ENCODE results near the gene UBXN1.
"Not testable (repeated sequence)": the region's sequence is repeated elsewhere in the genome, so short reads cannot be mapped to it uniquely, and the experiment has no call there.

UBXN1 gene

GRCh38 chr11:62708392-62708791 lies 29.5 kb upstream of the UBXN1 start:
- DNase-seq (ENCODE audit: low spot score), result no peak

- DNase-seq (ENCODE audit: low spot score), result no peak
Measured at GRCh38 chr11:62707277-62707861, 28.5 kb upstream of the UBXN1 start, which contains the start of the genes BSCL2 and GNG3. TSS of gene BSCL2 (minus strand) at chr11:62707424. CDS start at chr11:62707195, 229 bp downstream. TSS of gene GNG3 (plus strand) at chr11:62707676. CDS start at chr11:62708296, 620 bp downstream.

GRCh38 chr11:62706850-62707247 lies 28.0 kb upstream of the UBXN1 start:
- no peak for DNase-seq (ENCODE audit: low spot score)

GRCh38 chr11:62705880-62706849 lies 27.3 kb upstream of the UBXN1 start:
- DNase-seq (ENCODE audit: low spot score), result peak; percentile 94

GRCh38 chr11:62705413-62705812 lies 26.5 kb upstream of the UBXN1 start:
- no peak for DNase-seq (ENCODE audit: low spot score)

GRCh38 chr11:62703921-62704320 lies 25.0 kb upstream of the UBXN1 start:
- DNase-seq (ENCODE audit: low spot score), result not testable (repeated sequence)

- no peak for DNase-seq (ENCODE audit: low spot score)
Measured at GRCh38 chr11:62702246-62702645, 23.4 kb upstream of the UBXN1 start.

- peak; percentile 81 for DNase-seq (ENCODE audit: low spot score)
Measured at GRCh38 chr11:62694455-62695167, 15.7 kb upstream of the UBXN1 start.

GRCh38 chr11:62693624-62694023 lies 14.8 kb upstream of the UBXN1 start:
- DNase-seq (ENCODE audit: low spot score), result not testable (repeated sequence)

- DNase-seq (ENCODE audit: low spot score), result no peak
Measured at GRCh38 chr11:62689421-62690183, 10.7 kb upstream of the UBXN1 start, which contains the start of gene LRRN4CL. TSS of gene LRRN4CL (minus strand) at chr11:62689530. CDS start at chr11:62688508, 1,022 bp downstream.

GRCh38 chr11:62688491-62688890 lies 9.6 kb upstream of the UBXN1 start:
- DNase-seq (ENCODE audit: low spot score), result no peak

GRCh38 chr11:62687508-62688396 lies 8.9 kb upstream of the UBXN1 start:
- no peak for DNase-seq (ENCODE audit: low spot score)

- no peak for DNase-seq (ENCODE audit: low spot score)
Measured at GRCh38 chr11:62682518-62682917, 3.6 kb upstream of the UBXN1 start.

- DNase-seq (ENCODE audit: low spot score), result peak; percentile 51
Measured at GRCh38 chr11:62680825-62681240, 2.0 kb upstream of the UBXN1 start.

- no peak for DNase-seq (ENCODE audit: low spot score)
Measured at GRCh38 chr11:62678433-62678769, 472 bp downstream of the UBXN1 start.

- DNase-seq (ENCODE audit: low spot score), result no peak
Measured at GRCh38 chr11:62677714-62678113, 1.2 kb downstream of the UBXN1 start.

- DNase-seq (ENCODE audit: low spot score), result no peak
Measured at GRCh38 chr11:62677156-62677555, 1.7 kb downstream of the UBXN1 start.

- DNase-seq (ENCODE audit: low spot score), result no peak
Measured at GRCh38 chr11:62676698-62677097, 2.2 kb downstream of the UBXN1 start.

GRCh38 chr11:62675415-62675814 lies 3.5 kb downstream of the UBXN1 start:
- not testable (repeated sequence) for DNase-seq (ENCODE audit: low spot score)

GRCh38 chr11:62673196-62673525 lies 5.7 kb downstream of the UBXN1 start:
- no peak for DNase-seq (ENCODE audit: low spot score)

Measured in CD4-positive, alpha-beta T cell treated with Interleukin-15 for 4 hours (primary cell).